HEK293T (cell line): ENCODE data around the gene CCDC148.

Source experiments
- CTCF ChIA-PET: fragments of 350-600 bp; formaldehyde crosslinking; extraction: SDS; loops from one replicate; lab custom pipeline; 2021; ENCODE audit warnings: antibody characterized with exemption, inconsistent platforms; lab: Yijun Ruan, JAX
- POLR2A ChIA-PET: fragments of 350-600 bp; formaldehyde crosslinking; extraction: SDS; loops from one replicate; lab custom pipeline; 2020; ENCODE audit warnings: antibody characterized with exemption, inconsistent platforms; lab: Yijun Ruan, JAX
- DNase-seq: peaks from one replicate; pipeline ENCODE4 v3.0.0; 2012; ENCODE audit warnings: mixed read lengths; ENCODE audit errors: extremely low spot score
- ARNT ChIP-seq: fragments of 450-650 bp; IDR thresholded peaks from 2 replicates; pipeline ENCODE4 v1.6.1; 2017; ENCODE audit warnings: mild to moderate bottlenecking
- BHLHE40 ChIP-seq: fragments of 450-650 bp; IDR thresholded peaks from 2 replicates; pipeline ENCODE4 v1.6.1; 2016; ENCODE audit warnings: mild to moderate bottlenecking, moderate library complexity, borderline replicate concordance
- CTBP1 ChIP-seq: fragments of 450-650 bp; IDR thresholded peaks from 2 replicates; pipeline ENCODE4 v1.6.1; 2016; ENCODE audit warnings: borderline replicate concordance
- ELF4 ChIP-seq: fragments of 450-650 bp; IDR thresholded peaks from 2 replicates; pipeline ENCODE4 v1.6.1; 2017; ENCODE audit warnings: antibody characterized with exemption
- FOXA1 ChIP-seq: fragments of 450-650 bp; IDR thresholded peaks from 2 replicates; pipeline ENCODE4 v1.6.1; 2016; ENCODE audit warnings: mild to moderate bottlenecking
- FOXK2 ChIP-seq: fragments of 450-650 bp; IDR thresholded peaks from 2 replicates; pipeline ENCODE4 v1.6.1; 2016; ENCODE audit warnings: mild to moderate bottlenecking
- FOXM1 ChIP-seq: fragments of 450-650 bp; IDR thresholded peaks from 2 replicates; pipeline ENCODE4 v1.6.1; 2017; ENCODE audit warnings: mild to moderate bottlenecking, borderline replicate concordance
- HDGF ChIP-seq: fragments of 450-650 bp; IDR thresholded peaks from 2 replicates; pipeline ENCODE4 v1.6.1; 2017; ENCODE audit warnings: antibody characterized with exemption, borderline replicate concordance
- L3MBTL2 ChIP-seq: fragments of 450-650 bp; conservative IDR thresholded peaks from 2 replicates; pipeline ENCODE4 v1.6.1; 2016; ENCODE audit warnings: mild to moderate bottlenecking
- LEF1 ChIP-seq: fragments of 450-650 bp; IDR thresholded peaks from 2 replicates; pipeline ENCODE4 v1.6.1; 2017; ENCODE audit warnings: mild to moderate bottlenecking, borderline replicate concordance
- NFRKB ChIP-seq: fragments of 450-650 bp; IDR thresholded peaks from 2 replicates; pipeline ENCODE4 v1.6.1; 2016; ENCODE audit warnings: mild to moderate bottlenecking, moderate library complexity
- SP1 ChIP-seq: fragments of 450-650 bp; IDR thresholded peaks from 2 replicates; pipeline ENCODE4 v1.6.1; 2017
- SUZ12 ChIP-seq: fragments of 450-650 bp; IDR thresholded peaks from 2 replicates; pipeline ENCODE4 v1.6.1; 2016; ENCODE audit warnings: mild to moderate bottlenecking
- TARDBP ChIP-seq: fragments of 450-650 bp; IDR thresholded peaks from 2 replicates; pipeline ENCODE4 v1.6.1; 2016
- ZNF384 ChIP-seq: fragments of 450-650 bp; IDR thresholded peaks from 2 replicates; pipeline ENCODE4 v1.6.1; 2016
- TF ChIP-seq, protein P1 (sequence below): fragments of 450-650 bp; IDR thresholded peaks from 2 replicates; pipeline ENCODE4 v1.6.1; 2016

CCDC148 gene

GRCh38 chr2:158143703-158144360, 312.7 kb downstream of the CCDC148 start:
- ChIA-PET POLR2A (no interaction called here), CTCF (no interaction called here)
- DNase-seq = no peak
- TF ChIP-seq LEF1 (no peak), L3MBTL2 (no peak), SUZ12 (no peak), ARNT (no peak), CTBP1 (no peak), ZNF384 (no peak), SP1 (no peak), ELF4 (no peak), BHLHE40 (no peak), NFRKB (no peak), HDGF (no peak), FOXM1 (no peak), FOXA1 (no peak), TARDBP (no peak), FOXK2 (no peak)
- TF ChIP-seq, protein P1, sequence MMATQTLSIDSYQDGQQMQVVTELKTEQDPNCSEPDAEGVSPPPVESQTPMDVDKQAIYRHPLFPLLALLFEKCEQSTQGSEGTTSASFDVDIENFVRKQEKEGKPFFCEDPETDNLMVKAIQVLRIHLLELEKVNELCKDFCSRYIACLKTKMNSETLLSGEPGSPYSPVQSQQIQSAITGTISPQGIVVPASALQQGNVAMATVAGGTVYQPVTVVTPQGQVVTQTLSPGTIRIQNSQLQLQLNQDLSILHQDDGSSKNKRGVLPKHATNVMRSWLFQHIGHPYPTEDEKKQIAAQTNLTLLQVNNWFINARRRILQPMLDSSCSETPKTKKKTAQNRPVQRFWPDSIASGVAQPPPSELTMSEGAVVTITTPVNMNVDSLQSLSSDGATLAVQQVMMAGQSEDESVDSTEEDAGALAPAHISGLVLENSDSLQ = no peak

DNA sequence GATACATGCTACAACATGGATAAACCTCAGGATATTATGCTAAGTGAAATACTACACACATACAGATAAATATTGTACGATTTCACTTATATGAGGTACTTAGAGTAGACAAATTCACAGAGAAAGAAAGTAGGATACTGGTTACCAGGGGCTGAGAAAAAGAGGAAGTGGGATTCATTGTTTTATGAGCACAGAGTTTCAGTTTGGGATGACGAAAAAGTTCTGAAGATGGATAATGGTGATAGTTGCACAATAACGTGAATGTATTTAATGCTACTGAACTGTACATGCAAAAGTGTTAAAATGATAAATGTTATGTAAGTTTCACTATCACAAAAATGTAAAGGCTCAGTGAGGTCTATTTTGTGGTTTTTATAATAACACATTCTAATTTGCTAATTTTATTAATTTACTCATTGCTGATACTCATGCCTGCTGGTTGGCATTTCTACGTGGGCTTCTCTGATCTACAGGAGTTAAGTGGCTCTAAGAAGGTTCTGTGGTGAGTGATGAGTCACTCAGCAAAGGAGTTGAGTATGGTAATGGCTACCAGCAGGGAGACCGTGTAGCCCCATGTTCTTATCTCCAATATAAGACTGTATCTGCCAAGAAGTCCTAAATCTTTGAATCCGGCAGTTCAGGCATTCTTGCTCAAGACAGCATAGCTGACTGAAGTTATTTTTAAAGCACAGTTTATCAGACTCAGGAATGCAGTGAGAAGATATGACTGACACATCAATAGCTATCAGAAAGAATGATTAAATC, 313.8 kb downstream of the CCDC148 start:
- POLR2A ChIA-PET = no interaction called here
- TF ChIP-seq SUZ12 = no peak
- TF ChIP-seq L3MBTL2 = no peak
- TF ChIP-seq FOXM1 = no peak
- CTCF ChIA-PET = no interaction called here
- DNase-seq = no peak

DNA sequence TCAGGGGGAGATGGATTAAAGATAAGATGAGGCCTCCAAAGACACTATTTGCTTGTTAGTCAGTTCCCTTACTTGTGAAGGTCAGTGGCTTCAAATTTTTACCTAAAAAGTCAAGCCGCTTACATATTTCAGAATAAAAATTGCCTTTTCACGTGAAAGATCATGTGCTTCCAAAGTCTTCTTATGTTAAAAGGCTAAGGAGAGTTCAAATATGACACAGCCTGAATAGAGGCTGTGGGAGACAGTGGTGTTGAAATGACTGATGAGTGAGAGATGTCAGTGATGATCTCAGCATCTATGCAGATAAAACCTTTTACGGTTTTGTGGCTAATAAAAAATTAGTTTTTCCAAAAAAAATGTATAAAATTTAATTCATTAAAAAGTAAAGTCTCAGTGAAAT, 314.4 kb downstream of the CCDC148 start:
- ChIA-PET POLR2A (no interaction called here), CTCF (no interaction called here)
- TF ChIP-seq HDGF = no peak
- no peak for TF ChIP-seq TARDBP
- TF ChIP-seq BHLHE40 = no peak
- TF ChIP-seq FOXK2 = no peak
- no peak for TF ChIP-seq CTBP1
- no peak for TF ChIP-seq LEF1
- no peak for TF ChIP-seq ELF4
- TF ChIP-seq L3MBTL2 = no peak
- TF ChIP-seq, protein P1 = no peak
- TF ChIP-seq SUZ12 = no peak
- TF ChIP-seq NFRKB = no peak
- no peak for TF ChIP-seq FOXM1
- no peak for TF ChIP-seq SP1
- TF ChIP-seq ZNF384 = no peak
- TF ChIP-seq ARNT = no peak
- TF ChIP-seq FOXA1 = no peak
- DNase-seq = no peak

DNA sequence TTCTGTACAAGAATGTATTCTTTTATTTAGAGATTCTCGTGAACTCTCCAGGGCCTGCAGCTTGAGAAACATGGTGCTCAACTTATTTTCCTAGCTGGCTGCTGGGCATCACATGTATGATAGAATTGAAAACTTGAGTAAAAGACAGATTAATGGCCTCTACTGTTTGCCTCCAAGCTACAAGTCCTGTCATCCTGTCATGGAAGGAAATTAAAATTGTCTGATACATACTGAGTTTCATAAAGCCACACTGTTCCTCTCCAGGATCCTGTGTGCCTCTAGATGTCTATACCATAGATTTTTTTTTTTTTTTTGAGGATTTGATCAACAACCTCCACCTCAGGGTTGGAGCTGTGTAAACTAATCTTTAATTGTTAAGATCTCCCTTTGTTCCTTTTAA, 316.4 kb downstream of the CCDC148 start:
- ChIA-PET POLR2A (no interaction called here), CTCF (no interaction called here)
- DNase-seq = no peak
- TF ChIP-seq ARNT (no peak), CTBP1 (no peak), HDGF (no peak), FOXA1 (no peak), SP1 (no peak), ELF4 (no peak), SUZ12 (no peak), LEF1 (no peak), TARDBP (no peak), BHLHE40 (no peak), ZNF384 (no peak), FOXM1 (no peak), NFRKB (no peak)
- TF ChIP-seq, protein P1 = no peak

GRCh38 chr2:158138255-158138654, 318.3 kb downstream of the CCDC148 start:
- no peak for TF ChIP-seq ELF4
- no peak for TF ChIP-seq FOXM1
- TF ChIP-seq L3MBTL2 = no peak
- no peak for TF ChIP-seq SP1
- no peak for DNase-seq
- ChIA-PET CTCF (no interaction called here), POLR2A (no interaction called here)

DNA sequence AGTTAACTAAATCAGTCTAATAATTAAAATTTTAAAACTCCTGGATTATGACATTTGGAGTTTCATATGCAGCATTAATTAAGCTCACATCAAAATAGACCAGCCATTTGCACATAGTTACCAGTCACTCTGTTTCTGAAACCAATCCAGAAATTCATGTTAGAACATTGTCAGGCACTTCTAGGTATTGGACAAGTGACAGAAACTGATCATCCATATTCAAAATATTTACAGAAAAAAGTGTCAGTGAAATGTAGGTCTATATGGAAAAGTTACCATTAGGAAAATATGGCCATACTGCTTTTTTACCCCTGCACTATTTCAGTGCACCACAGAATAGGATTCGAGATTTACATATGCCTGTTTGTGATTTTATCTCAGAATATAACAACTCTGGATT, 321.5 kb downstream of the CCDC148 start:
- ChIA-PET CTCF (no interaction called here), POLR2A (no interaction called here)
- DNase-seq = no peak
- no peak for TF ChIP-seq LEF1
